ENCODE results near the gene SLC2A4RG.

Gene SLC2A4RG

GRCh38 chr20:63739130-63740069 is at the start of gene SLC2A4RG:
TSS of gene SLC2A4RG (plus strand) at chr20:63739776. CDS start at chr20:63739913, 137 bp downstream.
- no peak for DNase-seq (ENCODE audit: low read depth in 2 of 2)

GRCh38 chr20:63690003-63690897 is 49.3 kb upstream of the SLC2A4RG start:
- DNase-seq (ENCODE audit: low read depth in 2 of 2) = no peak

GRCh38 chr20:63690898-63691710 is 48.5 kb upstream of the SLC2A4RG start:
- DNase-seq (ENCODE audit: low read depth in 2 of 2) = no peak

- no peak for DNase-seq (ENCODE audit: low read depth in 2 of 2)
Measured at GRCh38 chr20:63691711-63692435, 47.7 kb upstream of the SLC2A4RG start.

GRCh38 chr20:63692436-63693082 is 47.0 kb upstream of the SLC2A4RG start:
- no peak for DNase-seq (ENCODE audit: low read depth in 2 of 2)

- no peak for DNase-seq (ENCODE audit: low read depth in 2 of 2)
Measured at GRCh38 chr20:63693083-63693732, 46.4 kb upstream of the SLC2A4RG start.

- DNase-seq (ENCODE audit: low read depth in 2 of 2) = no peak
Measured at GRCh38 chr20:63693733-63694583, 45.6 kb upstream of the SLC2A4RG start.

- DNase-seq (ENCODE audit: low read depth in 2 of 2) = no peak
Measured at GRCh38 chr20:63694584-63695423, 44.8 kb upstream of the SLC2A4RG start.

GRCh38 chr20:63695424-63696305 is 43.9 kb upstream of the SLC2A4RG start:
- DNase-seq (ENCODE audit: low read depth in 2 of 2) = no peak

GRCh38 chr20:63696306-63696627 is 43.3 kb upstream of the SLC2A4RG start:
- DNase-seq (ENCODE audit: low read depth in 2 of 2) = no peak

GRCh38 chr20:63696628-63697356 is 42.8 kb upstream of the SLC2A4RG start, which contains the start of gene TNFRSF6B:
TSS of gene TNFRSF6B (plus strand) at chr20:63696652. CDS start at chr20:63696768, 116 bp downstream.
- no peak for DNase-seq (ENCODE audit: low read depth in 2 of 2)

GRCh38 chr20:63697357-63697867 is 42.2 kb upstream of the SLC2A4RG start:
- no peak for DNase-seq (ENCODE audit: low read depth in 2 of 2)

- DNase-seq (ENCODE audit: low read depth in 2 of 2) = no peak
Measured at GRCh38 chr20:63697868-63698545, 41.6 kb upstream of the SLC2A4RG start.

GRCh38 chr20:63698739-63699465 is 40.7 kb upstream of the SLC2A4RG start:
- DNase-seq (ENCODE audit: low read depth in 2 of 2) = no peak
